ENCODE results near the gene ABI3BP. TPM values are rescaled to one million over a fixed set of nuclear protein-coding genes. Genes with fewer than 3 reads are reported as not detected.
"Not testable (repeated sequence)": the region's sequence is repeated elsewhere in the genome, so short reads cannot be mapped to it uniquely, and the experiment has no call there.

Gene ABI3BP
- 40.7 TPM for total RNA-seq
- long read RNA-seq, partial matches to known transcripts = 0 of 1 reads
- long read RNA-seq, other reads (novel, unspliced or antisense) = 0 of 1 reads

GRCh38 chr3:100993309-100993708 lies at the start of gene ABI3BP:
ABI3BP (minus strand) TSS chr3:100993421; CDS start chr3:100993384, 37 bp downstream.
- intact Hi-C loops (cut with DNase I) = no loop called here
- peak; percentile 96 for ATAC-seq
- DNase-seq (ENCODE audit: missing footprints) = peak; percentile 82

- DNase-seq (ENCODE audit: missing footprints) (no peak), ATAC-seq (peak; percentile 18)
- intact Hi-C loops (cut with DNase I) = no loop called here
These were observed 46.1 kb upstream of the ABI3BP start for GRCh38 chr3:101039285-101039684.

GRCh38 chr3:101038880-101039279 lies 45.7 kb upstream of the ABI3BP start:
- ATAC-seq (peak; percentile 40), DNase-seq (ENCODE audit: missing footprints) (no peak)
- intact Hi-C loops (cut with DNase I) = no loop called here

GRCh38 chr3:101038393-101038792 lies 45.2 kb upstream of the ABI3BP start:
- intact Hi-C loops (cut with DNase I) = no loop called here
- no peak for ATAC-seq
- DNase-seq (ENCODE audit: missing footprints) = no peak

- intact Hi-C loops (cut with DNase I) = no loop called here
- ATAC-seq = no peak
These were observed 44.4 kb upstream of the ABI3BP start for GRCh38 chr3:101037613-101038012.

GRCh38 chr3:101036676-101037075 lies 43.5 kb upstream of the ABI3BP start:
- intact Hi-C loops (cut with DNase I) = no loop called here
- no peak for DNase-seq (ENCODE audit: missing footprints)
- ATAC-seq = no peak

More at GRCh38 chr3:101037613-101038012, 44.4 kb upstream of the ABI3BP start:
- DNase-seq (ENCODE audit: missing footprints) = no peak

GRCh38 chr3:101036213-101036618 lies 43.0 kb upstream of the ABI3BP start:
- intact Hi-C loops (cut with DNase I) = no loop called here
- ATAC-seq = no peak
- no peak for DNase-seq (ENCODE audit: missing footprints)

- intact Hi-C loops (cut with DNase I) = no loop called here
- DNase-seq (ENCODE audit: missing footprints) (no peak), ATAC-seq (no peak)
These were observed 34.1 kb upstream of the ABI3BP start for GRCh38 chr3:101027286-101027685.

GRCh38 chr3:101026881-101027280 lies 33.7 kb upstream of the ABI3BP start:
- ATAC-seq = no peak
- intact Hi-C loops (cut with DNase I) = no loop called here

GRCh38 chr3:101026244-101026643 lies 33.0 kb upstream of the ABI3BP start:
- intact Hi-C loops (cut with DNase I) = no loop called here
- ATAC-seq (peak; percentile 39), DNase-seq (ENCODE audit: missing footprints) (no peak)

More at GRCh38 chr3:101026881-101027280, 33.7 kb upstream of the ABI3BP start:
- DNase-seq (ENCODE audit: missing footprints) = no peak

- intact Hi-C loops (cut with DNase I) = no loop called here
- ATAC-seq = no peak
- DNase-seq (ENCODE audit: missing footprints) = no peak
These were observed 27.3 kb upstream of the ABI3BP start for GRCh38 chr3:101020351-101021015.

- DNase-seq (ENCODE audit: missing footprints) = no peak
- peak; percentile 50 for ATAC-seq
- intact Hi-C loops (cut with DNase I) = no loop called here
These were observed 23.8 kb upstream of the ABI3BP start for GRCh38 chr3:101017017-101017416.

- ATAC-seq; DNase-seq (ENCODE audit: missing footprints); intact Hi-C loops (cut with DNase I): not testable (repeated sequence)
These were observed 19.1 kb upstream of the ABI3BP start for GRCh38 chr3:101012312-101012711.

- DNase-seq (ENCODE audit: missing footprints) (no peak), ATAC-seq (no peak)
- intact Hi-C loops (cut with DNase I) = no loop called here
These were observed 17.9 kb upstream of the ABI3BP start for GRCh38 chr3:101011136-101011535.

- intact Hi-C loops (cut with DNase I) = no loop called here
These were observed 17.1 kb upstream of the ABI3BP start for GRCh38 chr3:101010296-101010695.

GRCh38 chr3:101009386-101009785 lies 16.2 kb upstream of the ABI3BP start:
- intact Hi-C loops (cut with DNase I) = no loop called here
- no peak for DNase-seq (ENCODE audit: missing footprints)
- ATAC-seq = no peak

More at GRCh38 chr3:101010296-101010695, 17.1 kb upstream of the ABI3BP start:
- ATAC-seq (no peak), DNase-seq (ENCODE audit: missing footprints) (no peak)

GRCh38 chr3:100999160-100999559 lies 5.9 kb upstream of the ABI3BP start:
- intact Hi-C loops (cut with DNase I) = no loop called here
- no peak for ATAC-seq
- DNase-seq (ENCODE audit: missing footprints) = no peak

GRCh38 chr3:100994809-100995208 lies 1.6 kb upstream of the ABI3BP start:
- no peak for DNase-seq (ENCODE audit: missing footprints)
- ATAC-seq = no peak
- intact Hi-C loops (cut with DNase I) = no loop called here

- ATAC-seq (no peak), DNase-seq (ENCODE audit: missing footprints) (no peak)
- intact Hi-C loops (cut with DNase I) = no loop called here
These were observed 966 bp upstream of the ABI3BP start for GRCh38 chr3:100994187-100994586.

- intact Hi-C loops (cut with DNase I) = no loop called here
- peak; percentile 75 for ATAC-seq
- no peak for DNase-seq (ENCODE audit: missing footprints)
These were observed 799 bp downstream of the ABI3BP start for GRCh38 chr3:100992231-100993012.

All from Right ventricle myocardium inferior (tissue), 1 donor.